Left lobe of liver (tissue), 2 donors: ENCODE results near the gene MTIF3. TPM values are rescaled to one million over a fixed set of nuclear protein-coding genes. Genes with fewer than 3 reads are reported as not detected.

Source experiments
- ATAC-seq: fragments of 200-7000 bp; cut with Tn5 transposase; one replicate; pipeline ENCODE4 v1.9.1; 2020; ENCODE audit warnings: mild to moderate bottlenecking, moderate library complexity
- DNase-seq: peaks from one replicate; pipeline ENCODE4 v3.0.0-alpha.2; 2020; ENCODE audit warnings: low spot score
- total RNA-seq: library from RNA; stranded (reverse); gene quantifications from one replicate; pipeline ENCODE4 v1.2.1, GENCODE V29; 2021
- donor health status: DM: no; HTN: no; CAD: no; lungs with moderate emphysema.
- donor health status: DM: no; HTN: yes; CAD: no.

The MTIF3 gene, protein sequence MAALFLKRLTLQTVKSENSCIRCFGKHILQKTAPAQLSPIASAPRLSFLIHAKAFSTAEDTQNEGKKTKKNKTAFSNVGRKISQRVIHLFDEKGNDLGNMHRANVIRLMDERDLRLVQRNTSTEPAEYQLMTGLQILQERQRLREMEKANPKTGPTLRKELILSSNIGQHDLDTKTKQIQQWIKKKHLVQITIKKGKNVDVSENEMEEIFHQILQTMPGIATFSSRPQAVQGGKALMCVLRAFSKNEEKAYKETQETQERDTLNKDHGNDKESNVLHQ
- total RNA-seq, result 24.0 TPM

DNA sequence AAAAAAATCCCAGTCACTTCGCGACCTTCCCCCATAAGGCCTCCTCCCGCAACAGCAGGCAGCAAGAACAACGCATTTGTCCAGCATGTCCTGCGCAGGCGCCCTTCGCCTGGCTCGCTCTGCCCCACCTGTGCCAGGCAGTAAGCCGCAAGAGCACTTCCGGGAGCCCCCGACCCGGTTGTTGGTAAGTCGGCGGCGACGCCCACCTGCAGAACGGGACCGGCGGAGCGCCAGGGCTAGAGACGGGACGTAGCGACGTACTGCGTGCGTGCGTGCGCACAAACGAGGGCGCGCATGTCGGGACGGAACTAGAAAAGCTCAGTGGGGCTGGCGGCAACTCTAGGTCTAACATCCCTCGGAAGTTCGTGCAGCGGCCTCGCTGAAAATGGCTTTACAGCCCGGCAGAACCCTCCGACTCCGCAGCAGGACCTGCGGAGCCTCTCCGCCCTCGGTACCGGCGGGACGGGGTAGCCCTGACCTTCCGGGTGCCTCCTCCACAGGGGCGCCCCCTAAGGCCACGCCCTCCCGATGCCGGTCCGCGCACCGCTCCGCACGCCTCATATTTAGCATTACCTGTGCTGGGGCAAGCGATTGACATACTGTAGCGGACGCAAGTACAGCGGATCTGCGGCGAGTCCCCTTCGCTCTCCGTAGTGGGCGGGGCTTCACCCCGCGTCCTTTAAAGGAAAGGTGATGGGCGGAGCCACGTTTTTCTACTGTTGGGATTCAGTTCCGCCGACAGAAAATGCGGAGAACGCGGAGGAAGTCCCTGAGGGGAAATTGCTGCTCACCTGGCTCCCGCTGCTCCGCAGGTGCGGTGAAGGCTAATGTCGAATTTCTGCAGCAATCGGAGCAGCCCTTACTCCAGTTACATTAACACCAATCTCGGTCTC, at the start of gene MTIF3:
Gene MTIF3 (minus strand): TSS at position 629 of the 893 bp plus-strand sequence. CDS start 10,116 bp downstream, outside the sequence.
- ATAC-seq, result peak; percentile 91
- DNase-seq, result peak; percentile 96

DNA sequence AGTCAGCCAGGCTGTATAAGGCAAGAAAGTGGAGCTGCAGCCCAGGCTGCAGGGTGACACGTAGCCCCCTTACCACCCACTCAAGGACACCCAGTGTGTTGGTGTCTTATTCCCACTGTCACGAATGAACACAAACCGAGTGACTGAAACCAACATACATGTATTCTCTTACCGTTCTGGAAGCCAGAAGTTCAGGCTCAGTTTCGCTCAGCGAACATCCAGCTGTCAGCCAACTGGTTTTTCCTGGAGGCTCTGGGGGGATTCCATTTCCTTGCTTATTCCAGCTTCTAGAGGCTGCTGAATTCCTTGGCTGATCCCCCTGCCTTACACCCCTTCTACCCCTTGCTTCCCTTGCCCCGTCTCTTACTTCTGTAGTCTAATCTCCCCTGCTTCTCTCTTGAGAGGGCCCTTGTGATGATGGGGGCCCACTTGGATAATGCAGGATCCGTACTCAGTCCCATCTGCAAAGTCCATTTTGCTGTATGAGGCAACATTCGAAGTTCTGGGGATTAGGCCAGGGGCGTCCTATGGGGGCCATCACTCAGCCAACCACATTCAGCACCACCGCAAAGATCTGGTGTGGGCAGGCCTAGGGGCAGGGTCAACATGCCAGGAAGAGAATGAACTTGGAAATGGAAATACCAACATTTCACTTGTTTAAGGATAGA, 47.3 kb upstream of the MTIF3 start:
- ATAC-seq, result no peak

DNA sequence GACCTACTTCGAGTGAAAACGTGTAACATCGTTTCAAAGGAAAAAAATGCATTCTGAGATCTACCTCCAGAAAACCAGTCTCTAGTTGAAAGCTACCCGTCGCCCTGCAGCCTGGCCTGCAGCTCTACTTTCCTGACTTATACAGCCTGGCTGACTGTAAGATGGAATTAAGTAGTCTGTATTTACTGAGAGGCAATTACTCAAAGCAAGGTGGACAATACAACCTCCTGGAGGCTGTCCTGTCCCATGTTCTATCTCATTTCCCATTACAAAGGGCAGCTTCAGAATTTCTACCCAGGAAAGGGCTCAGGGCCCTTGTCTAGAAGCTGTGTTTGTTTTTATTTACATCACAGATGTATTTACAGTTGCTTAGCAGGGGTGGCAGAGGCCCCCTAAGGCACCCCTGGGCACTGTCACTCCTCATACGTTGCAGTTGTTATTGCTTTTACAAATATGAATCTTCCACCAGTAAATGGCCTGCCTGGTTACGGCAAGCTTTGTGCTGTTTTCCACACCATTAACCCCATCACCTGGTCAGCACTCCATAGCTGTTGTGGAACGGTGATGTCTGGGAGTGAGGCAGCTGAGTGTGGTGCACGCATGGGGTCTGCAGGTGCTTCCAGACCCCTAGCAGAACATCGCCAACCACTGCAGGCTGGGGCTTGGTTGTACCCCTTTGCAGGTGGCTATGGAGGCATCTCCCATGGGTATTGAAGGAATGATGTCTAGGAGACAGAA, 46.3 kb upstream of the MTIF3 start:
- DNase-seq, result no peak
- no peak for ATAC-seq

More for the DNA sequence above, 47.3 kb upstream of the MTIF3 start:
- no peak for DNase-seq

DNA sequence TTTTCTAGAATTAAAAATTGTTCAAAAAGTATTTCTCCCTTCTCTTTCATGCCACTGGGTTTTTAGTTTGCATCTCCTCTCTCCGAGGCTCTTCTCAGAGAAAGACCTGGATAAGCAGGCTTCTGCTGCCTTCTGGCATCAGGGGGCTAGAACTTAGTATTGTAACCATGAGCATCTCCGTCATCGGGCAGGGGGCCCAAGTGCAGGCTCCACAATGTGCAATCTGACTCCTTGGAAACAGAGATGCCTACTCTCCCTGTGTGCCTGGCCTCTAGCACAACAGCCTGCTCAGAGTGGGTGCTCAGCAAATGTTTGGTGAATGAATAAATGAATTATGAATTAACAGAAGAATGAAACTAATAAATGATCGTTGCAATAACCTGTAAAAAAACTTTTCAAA, 45.6 kb upstream of the MTIF3 start:
- ATAC-seq (no peak), DNase-seq (no peak)

DNA sequence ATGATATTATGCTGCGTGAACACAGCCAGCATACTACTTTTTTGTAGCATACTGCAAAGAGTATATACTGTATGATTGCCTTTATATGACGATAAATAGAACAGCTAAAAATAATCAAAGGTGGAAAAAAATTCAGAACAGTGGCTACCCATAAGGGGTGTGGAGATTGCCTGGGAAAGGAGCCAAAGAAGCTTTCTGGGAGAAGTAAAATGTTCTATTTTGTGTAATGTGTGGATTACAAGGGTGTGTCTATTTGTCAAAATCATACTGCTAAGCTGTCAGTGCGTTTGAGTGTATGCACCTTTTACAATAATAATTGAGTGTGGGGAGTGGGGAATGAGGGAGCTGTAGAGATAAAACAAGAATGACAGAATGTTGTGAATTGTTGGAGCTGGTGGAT, 45.2 kb upstream of the MTIF3 start:
- no peak for ATAC-seq
- DNase-seq, result no peak

DNA sequence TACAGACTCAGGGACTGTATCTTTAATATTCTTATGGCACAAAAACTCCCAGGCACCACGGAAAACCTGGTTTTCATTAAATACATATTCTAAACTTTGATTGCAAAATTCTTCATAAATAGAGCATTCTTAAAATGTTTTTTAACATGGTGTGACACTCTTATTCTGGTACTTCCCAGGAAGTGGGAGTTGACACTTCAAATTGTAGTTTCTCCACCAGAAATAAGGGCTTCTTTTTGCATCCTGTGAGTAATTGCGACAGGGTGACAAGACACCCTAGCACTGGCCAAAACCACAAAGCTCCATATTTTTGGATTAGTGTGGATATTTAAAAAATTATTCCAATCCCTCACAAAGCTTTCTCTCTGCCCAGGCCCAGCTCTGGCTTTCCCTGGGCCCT, 43.6 kb upstream of the MTIF3 start:
- no peak for DNase-seq
- ATAC-seq, result no peak

DNA sequence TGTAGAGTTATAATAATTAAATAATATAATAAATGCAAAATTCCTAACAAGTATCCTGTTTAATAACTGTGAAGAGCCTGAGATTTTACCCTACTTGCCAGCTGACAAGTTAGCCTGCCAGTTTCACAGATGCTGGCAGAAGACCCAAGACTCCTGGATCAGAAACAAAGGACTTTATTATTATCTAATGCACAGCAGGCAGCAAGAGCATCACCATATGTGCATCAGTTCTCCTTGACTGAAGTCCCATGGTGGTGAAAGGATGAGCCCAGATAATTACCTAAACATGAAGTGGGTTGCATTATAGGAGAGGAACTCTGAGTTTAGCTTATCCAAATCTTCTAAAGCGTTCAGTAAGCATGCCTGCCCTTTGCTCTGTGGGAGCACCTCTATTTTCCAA, 39.1 kb upstream of the MTIF3 start:
- no peak for DNase-seq

DNA sequence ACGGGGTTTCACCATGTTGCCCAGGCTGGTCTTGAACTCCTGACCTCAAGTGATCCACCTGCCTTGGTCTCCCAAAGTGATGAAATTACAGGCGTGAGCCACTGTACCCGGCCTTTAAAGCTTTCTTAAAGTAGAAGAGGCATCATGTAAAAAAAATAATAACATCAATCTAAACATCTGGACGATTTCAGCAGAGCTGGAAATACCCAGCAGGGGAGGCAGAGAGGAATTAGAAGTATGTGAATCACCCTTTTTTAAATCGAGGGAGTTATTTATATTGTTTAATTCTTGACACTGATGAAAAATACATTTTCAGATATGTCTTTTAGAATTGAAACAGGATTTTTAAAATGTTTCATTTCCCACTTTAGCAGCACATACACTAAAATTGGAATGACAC, 37.4 kb upstream of the MTIF3 start:
- no peak for ATAC-seq
- DNase-seq, result no peak

More for the DNA sequence above, 39.1 kb upstream of the MTIF3 start:
- ATAC-seq, result no peak

DNA sequence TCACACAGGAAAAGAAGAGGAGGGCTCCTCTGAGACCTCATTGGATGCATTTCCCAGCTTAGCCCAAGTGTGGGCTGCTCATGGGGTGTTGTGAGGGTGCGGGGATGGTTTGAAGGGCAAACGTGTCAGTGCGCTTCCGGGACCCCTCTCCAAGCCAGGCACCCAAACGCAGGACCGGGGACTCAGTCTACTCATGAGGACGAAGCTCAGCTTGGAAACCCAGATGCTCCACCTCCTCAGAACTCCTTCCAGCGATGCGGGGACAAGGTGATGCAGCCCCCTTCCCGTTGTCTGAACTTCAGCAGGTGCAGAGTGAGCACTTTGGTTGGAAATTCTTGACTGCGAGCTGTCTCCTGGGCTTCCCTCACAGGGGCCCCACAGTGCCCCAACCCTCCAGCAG, 33.1 kb upstream of the MTIF3 start:
- ATAC-seq (no peak), DNase-seq (no peak)

DNA sequence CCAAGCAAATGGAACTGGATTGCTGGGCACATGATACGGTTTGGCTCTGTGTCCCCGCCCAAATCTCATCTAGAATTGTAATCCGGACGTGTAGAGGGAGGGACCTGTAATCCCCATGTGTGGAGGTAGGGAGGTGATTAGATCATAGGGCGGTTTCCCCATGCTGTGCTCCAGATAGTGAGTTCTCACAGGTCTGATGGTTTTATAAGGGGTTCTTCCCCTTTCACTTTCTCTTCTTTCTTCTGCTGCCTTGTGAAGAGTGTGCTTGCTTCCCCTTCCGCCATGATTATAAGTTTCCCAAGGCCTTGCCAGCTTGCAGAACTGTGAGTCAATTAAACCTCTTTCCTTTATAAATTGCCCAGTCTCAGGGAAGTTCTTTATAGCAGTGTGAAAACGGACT, 32.6 kb upstream of the MTIF3 start:
- peak; percentile 49 for ATAC-seq

DNA sequence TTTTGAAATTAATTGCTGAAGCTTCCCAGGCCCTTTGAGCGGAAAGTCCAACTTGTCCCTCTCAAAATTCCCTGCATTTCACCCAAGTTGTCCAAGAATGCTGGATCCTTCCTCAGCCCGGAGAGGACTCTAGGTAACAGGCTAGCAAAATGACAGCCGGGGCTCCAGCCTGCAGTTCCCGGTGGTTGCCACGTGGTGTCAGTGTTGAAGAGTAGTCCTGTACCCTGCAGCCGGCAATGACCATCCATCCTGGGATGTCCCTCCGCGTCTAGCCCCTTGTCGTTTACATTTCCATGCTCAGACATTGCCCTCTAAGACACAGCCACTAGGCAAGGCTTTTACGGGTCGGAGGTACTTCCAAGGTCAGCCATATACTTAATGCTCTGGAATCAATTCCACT, 31.4 kb upstream of the MTIF3 start:
- DNase-seq (peak; percentile 56), ATAC-seq (peak; percentile 93)

More for the DNA sequence above, 32.6 kb upstream of the MTIF3 start:
- no peak for DNase-seq

DNA sequence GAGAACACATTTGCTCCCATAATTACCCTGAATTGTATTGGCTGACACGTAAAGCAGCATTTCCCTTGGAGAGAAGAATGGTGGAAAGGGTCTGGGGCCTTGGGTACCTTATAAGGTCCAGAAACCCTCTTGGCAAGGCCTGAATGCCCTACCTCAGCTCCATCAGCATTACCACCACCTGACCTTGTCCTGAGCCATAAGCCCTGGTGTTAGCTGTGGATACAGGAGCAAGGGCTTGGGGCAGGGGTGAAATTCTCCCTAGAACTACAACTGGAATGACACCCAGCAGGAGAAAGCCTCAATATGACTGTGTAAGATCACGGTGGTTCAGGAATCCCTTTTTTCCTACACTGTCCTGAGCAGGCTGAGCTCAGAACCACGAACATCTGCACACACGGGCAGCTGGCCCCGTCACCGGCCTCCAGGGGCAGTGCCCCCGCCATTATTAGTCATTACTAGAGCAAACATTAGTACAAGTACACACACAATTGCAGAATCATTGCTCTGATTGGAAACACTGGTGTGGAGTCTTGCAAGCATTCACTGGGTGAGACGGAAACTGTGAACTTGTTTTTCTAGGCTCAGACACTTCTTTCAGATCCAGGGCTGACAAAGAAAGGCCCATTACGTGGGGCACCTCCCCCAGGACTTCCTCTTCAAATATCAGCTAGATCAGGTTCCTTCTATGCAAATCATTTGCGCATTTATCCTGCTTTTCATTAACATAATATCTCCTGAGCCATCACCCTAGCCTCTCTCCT, 26.8 kb upstream of the MTIF3 start:
- no peak for DNase-seq
- ATAC-seq, result peak; percentile 78

DNA sequence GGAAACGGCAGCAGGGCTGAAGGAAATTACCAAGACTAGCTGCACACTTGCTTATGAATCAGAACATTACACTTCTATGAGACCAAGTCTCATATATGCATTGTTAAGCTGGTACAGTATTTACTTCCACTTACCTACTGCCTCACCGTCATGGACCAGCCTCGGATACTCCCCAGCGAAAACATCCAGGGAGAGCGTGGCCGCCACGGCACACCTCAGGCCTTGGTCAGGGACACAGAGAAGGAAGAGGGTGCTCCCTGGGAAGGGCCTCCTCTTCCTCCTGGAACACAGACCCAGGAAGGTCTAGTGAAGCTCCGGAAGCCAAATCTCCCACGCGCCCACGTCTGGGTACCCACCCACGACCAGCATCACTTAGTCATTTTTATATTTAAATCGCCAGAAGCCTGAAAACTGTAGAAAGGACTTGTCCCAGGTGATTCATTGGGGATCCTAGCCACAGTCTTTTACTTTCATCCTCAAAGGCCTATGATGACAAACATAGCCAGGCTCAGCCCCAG, 24.4 kb upstream of the MTIF3 start:
- DNase-seq (no peak), ATAC-seq (no peak)

DNA sequence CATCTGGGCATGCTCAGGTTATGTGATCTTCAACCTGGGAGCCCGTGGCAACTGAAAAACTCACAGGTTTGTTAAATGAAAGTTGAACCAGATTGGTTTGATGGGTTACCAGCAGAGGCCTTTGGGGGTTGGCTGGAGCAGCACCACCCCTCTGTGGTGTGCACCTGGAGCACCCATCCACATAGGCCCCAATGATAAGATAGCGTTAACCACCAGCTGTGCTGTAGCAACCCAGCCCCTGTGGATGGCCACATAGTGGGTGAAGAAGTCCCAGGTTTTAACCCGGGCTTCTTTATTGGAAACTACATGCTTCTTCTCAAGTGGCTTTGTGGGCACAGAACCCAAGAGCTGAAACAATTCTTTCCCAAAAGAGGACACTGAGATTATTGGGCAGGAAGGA, 22.6 kb upstream of the MTIF3 start:
- no peak for DNase-seq
- no peak for ATAC-seq

DNA sequence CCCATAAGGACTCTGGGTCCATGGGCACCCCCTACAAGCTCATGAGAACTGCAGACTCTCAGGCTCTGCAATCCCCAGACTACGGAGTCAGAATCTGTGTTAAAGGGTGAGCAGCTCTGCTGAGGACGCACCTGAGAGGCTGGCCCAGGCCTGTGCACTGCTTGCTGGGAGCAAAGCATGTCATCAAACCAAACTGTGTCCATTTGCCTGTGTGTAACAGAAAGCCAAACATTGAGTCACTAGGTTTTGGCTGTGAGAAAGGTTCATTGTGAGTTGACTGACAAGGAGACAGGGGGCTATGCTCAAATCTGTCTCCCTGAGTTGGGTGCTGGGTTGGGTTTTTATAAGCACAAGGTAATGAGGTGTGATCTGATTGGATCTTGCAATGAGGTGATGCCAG, 22.1 kb upstream of the MTIF3 start:
- DNase-seq (no peak), ATAC-seq (no peak)

DNA sequence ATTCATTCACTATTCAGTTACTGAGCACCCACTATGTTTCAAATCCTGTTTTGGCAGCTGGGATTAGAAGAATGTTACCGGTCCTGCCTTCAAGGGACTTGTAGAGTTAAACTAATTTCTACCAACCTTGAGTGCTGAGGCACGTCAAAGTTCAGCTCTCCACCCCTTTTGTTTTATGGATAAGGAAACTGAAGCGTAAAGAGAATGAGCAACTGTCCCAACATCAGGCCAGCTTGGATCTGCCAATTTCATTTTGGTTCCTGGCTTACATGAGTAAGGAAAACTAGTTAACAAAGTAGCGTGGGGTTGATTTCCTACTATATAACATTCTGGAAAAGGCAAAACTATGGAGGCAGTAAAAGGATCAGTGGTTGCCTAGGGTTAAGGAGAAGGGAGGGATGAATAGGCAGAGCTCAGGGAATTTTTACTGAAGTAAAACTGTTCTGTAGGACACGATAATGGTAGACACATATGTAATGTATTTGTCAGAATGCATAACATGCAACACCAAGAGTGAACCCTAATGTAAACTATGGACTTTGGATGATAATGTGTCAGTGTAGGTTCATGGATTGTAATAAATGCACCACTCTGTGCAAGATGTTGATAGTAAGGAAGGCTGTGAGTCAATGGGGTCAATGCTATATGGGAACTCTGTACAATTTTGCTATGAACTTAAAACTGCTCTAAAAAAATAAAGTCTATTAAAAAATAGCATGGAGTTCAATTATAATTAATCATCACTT, 19.9 kb upstream of the MTIF3 start:
- no peak for ATAC-seq
- no peak for DNase-seq

DNA sequence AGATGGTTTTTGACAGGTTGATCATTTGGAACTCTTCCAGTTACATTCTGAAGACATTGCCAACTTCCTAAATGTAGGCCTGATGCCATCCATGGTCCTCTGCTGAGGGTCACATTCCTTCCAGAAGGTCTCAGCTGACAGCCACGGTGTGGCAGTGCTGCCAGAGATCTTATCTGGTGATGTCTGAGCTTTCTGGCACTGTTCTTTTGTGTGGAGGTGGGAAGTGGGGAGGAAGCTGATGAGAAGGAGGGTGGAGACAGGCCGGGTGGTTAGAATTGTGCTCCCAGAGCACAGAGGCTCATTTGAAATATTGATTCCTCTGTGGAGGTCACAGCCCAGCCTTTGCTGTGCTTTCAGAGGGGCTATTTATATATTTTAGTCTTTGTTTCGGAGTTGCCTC, 16.1 kb upstream of the MTIF3 start:
- no peak for ATAC-seq
- no peak for DNase-seq

DNA sequence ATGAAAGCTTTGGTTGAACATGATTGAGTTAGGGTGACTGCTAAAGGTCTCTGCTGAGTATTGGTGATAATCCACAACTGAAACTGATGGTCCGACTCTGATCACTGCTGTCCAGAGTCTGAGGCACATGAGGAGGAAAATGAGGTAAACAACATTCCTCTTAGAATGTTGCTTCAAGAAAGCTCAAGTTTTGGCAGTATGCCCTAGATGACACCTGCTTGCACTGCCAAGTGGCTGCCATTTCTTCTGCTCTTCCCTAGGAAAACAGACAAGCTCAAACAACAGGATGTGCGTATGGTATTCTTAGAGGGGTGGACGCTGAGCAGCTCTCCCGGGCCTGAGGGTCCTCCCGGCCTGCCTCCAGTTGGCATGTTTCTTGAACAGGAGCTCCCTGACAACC, 15.2 kb upstream of the MTIF3 start:
- DNase-seq (no peak), ATAC-seq (no peak)

DNA sequence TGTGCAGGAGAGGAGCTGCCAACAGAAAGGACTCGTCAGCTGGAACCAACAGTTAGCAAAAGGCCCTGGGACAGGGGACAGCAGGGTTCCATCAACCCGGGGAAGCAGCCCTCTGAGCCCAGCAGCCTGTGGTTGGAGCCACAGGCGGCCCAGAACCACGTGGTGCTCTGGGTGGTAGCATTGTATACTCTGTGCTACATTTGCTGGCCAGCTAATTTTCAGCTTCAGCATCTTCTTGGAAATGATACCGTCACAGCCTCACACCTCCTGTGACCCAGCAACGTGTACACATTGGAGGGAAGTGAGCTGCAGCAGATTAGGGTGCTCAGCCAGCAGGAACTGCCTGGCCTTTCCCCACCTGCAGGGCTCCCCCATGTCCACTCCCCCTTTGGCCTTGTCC, 13.1 kb upstream of the MTIF3 start:
- no peak for ATAC-seq
- no peak for DNase-seq
